HEK293 (cell line): ENCODE results near the gene NPR3.

ENCODE experiments used
- SALL2 ChIP-seq: fragments of 450-650 bp; formaldehyde crosslinking; IDR thresholded peaks from 2 replicates; pipeline ENCODE4 v1.5.0; 2017; ENCODE audit warnings: missing biosample characterization, mild to moderate bottlenecking, missing genetic modification characterization, borderline replicate concordance
- ZBTB1 ChIP-seq: fragments of 450-650 bp; formaldehyde crosslinking; IDR thresholded peaks from 2 replicates; pipeline ENCODE4 v1.5.1; 2016; ENCODE audit warnings: missing biosample characterization, missing genetic modification characterization
- ZNF473 ChIP-seq: fragments of 450-650 bp; formaldehyde crosslinking; IDR thresholded peaks from 2 replicates; pipeline ENCODE4 v1.5.1; 2017; ENCODE audit warnings: missing biosample characterization, missing genetic modification characterization
- ZNF747 ChIP-seq: fragments of 450-650 bp; formaldehyde crosslinking; IDR thresholded peaks from 2 replicates; pipeline ENCODE4 v1.5.1; 2016; ENCODE audit warnings: missing biosample characterization, missing genetic modification characterization

DNA sequence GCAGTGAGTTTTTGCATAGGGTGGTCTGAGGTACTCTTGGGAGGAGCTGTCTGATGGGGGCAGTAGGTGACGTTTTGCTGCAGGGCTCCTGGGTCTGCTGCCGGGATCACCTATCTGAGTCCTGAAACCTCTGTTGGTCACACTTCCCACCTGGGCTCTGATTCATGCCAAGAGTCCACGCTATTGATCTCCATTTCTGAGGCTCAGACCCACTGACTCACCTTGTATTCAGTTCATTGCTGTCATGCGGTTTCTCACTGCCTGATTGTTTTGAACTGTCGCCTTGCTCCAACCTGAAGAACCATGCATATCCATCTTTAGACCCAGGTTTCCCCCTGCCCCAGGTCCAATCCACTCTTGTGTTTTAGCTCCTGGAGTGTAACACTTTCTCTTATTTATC lies 101.3 kb downstream of the NPR3 start:
- TF ChIP-seq ZNF747 (no peak), ZBTB1 (tag by site-specific recombination) (no peak), SALL2 (tag by site-specific recombination) (no peak), ZNF473 (no peak)
